Transverse colon (tissue), 4 donors: Measurements from ENCODE around the gene TMEM108. TPM values are rescaled to one million over a fixed set of nuclear protein-coding genes. Genes with fewer than 3 reads are reported as not detected.

Source experiments
- DNase-seq: peaks from one replicate; pipeline ENCODE4 v3.0.0-alpha.2; 2019
- H3K27ac ChIP-seq, 4 donors: fragments of 200-600 bp; sonication (generic); 2 replicates each; pipeline ENCODE4 v1.5.1; 2016 to 2018; ENCODE audit warnings: inconsistent platforms in 4 of 4
- H3K27me3 ChIP-seq: fragments of 200-600 bp; sonication (generic); 2 replicates; pipeline ENCODE4 v1.5.1; 2017; ENCODE audit warnings: inconsistent platforms
- H3K36me3 ChIP-seq, 4 donors: fragments of 200-600 bp; sonication (generic); 2 replicates each; pipeline ENCODE4 v1.5.1; 2017 to 2019; ENCODE audit warnings: inconsistent platforms in 4 of 4
- H3K4me1 ChIP-seq, 4 donors: fragments of 200-600 bp; sonication (generic); 2 replicates each; pipeline ENCODE4 v1.5.1; 2017 to 2020; ENCODE audit warnings: inconsistent platforms in 4 of 4
- H3K4me3 ChIP-seq, 4 donors: fragments of 200-600 bp; sonication (generic); 1 replicate in 1 of 4; 2 replicates in 3 of 4; pipeline versions ENCODE4 v1.5.1 to v1.6.1; 2017 to 2019; ENCODE audit warnings: inconsistent platforms in 4 of 4
- H3K9me3 ChIP-seq, 2 donors: fragments of 200-600 bp; sonication (generic); 2 replicates each; pipeline ENCODE4 v1.5.1; 2017 to 2019; ENCODE audit warnings: inconsistent platforms in 2 of 2
- EP300 ChIP-seq: sonication (generic); formaldehyde crosslinking; IDR thresholded peaks from one replicate; pipeline ENCODE4 v1.6.1; 2017; ENCODE audit warnings: antibody characterized with exemption, low read depth
- POLR2A ChIP-seq: fragments of 450-650 bp; IDR thresholded peaks from one replicate; pipeline ENCODE4 v1.6.1; 2016; ENCODE audit warnings: antibody characterized with exemption, mild to moderate bottlenecking, moderate library complexity
- POLR2AphosphoS5 ChIP-seq, 3 donors: sonication (generic); formaldehyde crosslinking; IDR thresholded peaks; one replicate each; pipeline ENCODE4 v1.6.1; 2016; ENCODE audit warnings: antibody characterized with exemption in 3 of 3
- WGBS, 2 donors: methylation state at CpG; one replicate each; pipeline ENCODE4 v1.1.5; 2018; ENCODE audit warnings: low coverage in 1 of 2; 5-methylcytosine and 5-hydroxymethylcytosine counted together
- in situ Hi-C, 4 donors: fragments of 200-750 bp; cut with MboI; loops; one replicate each; pipeline versions ENCODE4 v1.15.0 to v1.15.1; 2017; ENCODE audit warnings: low sequenced_read_pairs in 3 of 4, low pct_ligation_motif_present in 1 of 4, low pct_unique_long_range_greater_than_20kb in 1 of 4
- intact Hi-C: fragments of 100-400 bp; cut with DNase I; formaldehyde crosslinking; loops from one replicate; pipeline ENCODE4 v1.15.1; 2023; ENCODE audit warnings: low total_unique reads
- total RNA-seq, 4 donors: library from RNA; depleted of rRNA; stranded (reverse); fragments of >200 nt; gene quantifications; one replicate each; pipeline ENCODE4 v1.1.0, GENCODE V29; 2016
- TF ChIP-seq, protein P1 (sequence below), 5 experiments: fragments of 200-600 bp in 3 of 5; fragments of 450-650 bp in 2 of 5; sonication (generic) in 3 of 5; IDR thresholded peaks; 1 replicate in 2 of 5; 2 replicates in 3 of 5; pipeline ENCODE4 v1.5.1; 2016 to 2017; ENCODE audit warnings: antibody characterized with exemption in 5 of 5, inconsistent platforms in 3 of 5, mild to moderate bottlenecking in 2 of 5, moderate library complexity in 1 of 5

Gene TMEM108
- total RNA-seq, 4 donors from 2014 or later, result 0.14 to 1.4 (median 0.80) TPM; not detected in 1

DNA sequence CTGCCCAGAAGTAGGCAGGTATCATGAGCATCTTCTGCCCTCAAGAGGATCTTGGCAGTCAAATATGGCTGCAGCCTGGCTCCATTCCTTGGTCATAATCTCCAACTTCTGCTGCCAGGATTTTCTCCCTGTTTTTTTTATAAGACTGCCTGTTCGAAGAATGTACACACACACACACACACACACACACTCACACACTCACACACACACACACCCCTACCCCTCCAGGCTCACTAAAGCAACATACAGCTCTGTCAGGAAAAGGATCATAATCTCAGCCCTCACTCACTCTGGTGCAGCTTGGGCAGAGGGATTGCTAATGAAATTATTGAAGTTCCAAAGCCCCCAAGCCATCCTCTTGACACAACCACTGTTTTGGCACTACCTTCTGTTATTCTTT lies 232.4 kb downstream of the TMEM108 start:
- DNase-seq, result no peak
- H3K36me3 ChIP-seq, result no peaks in the 10 kb centered on the region
- in situ Hi-C loops (no loop called here), intact Hi-C loops (no loop called here)
- no peak overlapping the region for H3K4me3 ChIP-seq
- no peaks in the 10 kb centered on the region for H3K27me3 ChIP-seq
- H3K27ac ChIP-seq, result no peak overlapping the region
- 17 to 55% methylated on average over 1 of the region's 1 CpG for WGBS, 2 donors
- H3K9me3 ChIP-seq, result no peaks in the 10 kb centered on the region
- no peaks in the 10 kb centered on the region for H3K4me1 ChIP-seq
- TF ChIP-seq POLR2AphosphoS5 (IDR thresholded peaks at IDR 0.05), result no peak
- TF ChIP-seq, protein P1, sequence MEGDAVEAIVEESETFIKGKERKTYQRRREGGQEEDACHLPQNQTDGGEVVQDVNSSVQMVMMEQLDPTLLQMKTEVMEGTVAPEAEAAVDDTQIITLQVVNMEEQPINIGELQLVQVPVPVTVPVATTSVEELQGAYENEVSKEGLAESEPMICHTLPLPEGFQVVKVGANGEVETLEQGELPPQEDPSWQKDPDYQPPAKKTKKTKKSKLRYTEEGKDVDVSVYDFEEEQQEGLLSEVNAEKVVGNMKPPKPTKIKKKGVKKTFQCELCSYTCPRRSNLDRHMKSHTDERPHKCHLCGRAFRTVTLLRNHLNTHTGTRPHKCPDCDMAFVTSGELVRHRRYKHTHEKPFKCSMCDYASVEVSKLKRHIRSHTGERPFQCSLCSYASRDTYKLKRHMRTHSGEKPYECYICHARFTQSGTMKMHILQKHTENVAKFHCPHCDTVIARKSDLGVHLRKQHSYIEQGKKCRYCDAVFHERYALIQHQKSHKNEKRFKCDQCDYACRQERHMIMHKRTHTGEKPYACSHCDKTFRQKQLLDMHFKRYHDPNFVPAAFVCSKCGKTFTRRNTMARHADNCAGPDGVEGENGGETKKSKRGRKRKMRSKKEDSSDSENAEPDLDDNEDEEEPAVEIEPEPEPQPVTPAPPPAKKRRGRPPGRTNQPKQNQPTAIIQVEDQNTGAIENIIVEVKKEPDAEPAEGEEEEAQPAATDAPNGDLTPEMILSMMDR (IDR thresholded peaks at IDR 0.05), result no peak
- no peak for TF ChIP-seq EP300
- no peak for TF ChIP-seq POLR2A

- Histone ChIP-seq H3K27ac (no peak overlapping the region), H3K27me3 (no peaks in the 10 kb centered on the region), H3K36me3 (no peaks in the 10 kb centered on the region), H3K4me3 (no peak overlapping the region), H3K4me1 (no peaks in the 10 kb centered on the region), H3K9me3 (no peaks in the 10 kb centered on the region)
- intact Hi-C loops, result no loop called here
- TF ChIP-seq, protein P1 (IDR thresholded peaks at IDR 0.05), result no peak
- TF ChIP-seq EP300 (no peak), POLR2AphosphoS5 (IDR thresholded peaks at IDR 0.05) (no peak), POLR2A (no peak)
- WGBS, 2 donors, result 89 to 93% methylated on average over 3 of the region's 3 CpGs
- no peak for DNase-seq
- in situ Hi-C loops, result no loop called here
These were observed 232.9 kb downstream of the TMEM108 start for GRCh38 chr3:133271042-133271441.

GRCh38 chr3:133271539-133271938 lies 233.3 kb downstream of the TMEM108 start:
- intact Hi-C loops (no loop called here), in situ Hi-C loops (no loop called here)
- H3K36me3 ChIP-seq, result no peaks in the 10 kb centered on the region
- H3K27me3 ChIP-seq, result no peaks in the 10 kb centered on the region
- no peak overlapping the region for H3K4me3 ChIP-seq
- TF ChIP-seq EP300 (no peak), POLR2AphosphoS5 (IDR thresholded peaks at IDR 0.05) (no peak)
- TF ChIP-seq, protein P1 (IDR thresholded peaks at IDR 0.05), result no peak
- H3K27ac ChIP-seq, result no peak overlapping the region
- WGBS, 2 donors, result 44 to 55% methylated on average over 4 of the region's 4 CpGs
- H3K4me1 ChIP-seq, result no peaks in the 10 kb centered on the region
- no peaks in the 10 kb centered on the region for H3K9me3 ChIP-seq
- DNase-seq, result no peak

DNA sequence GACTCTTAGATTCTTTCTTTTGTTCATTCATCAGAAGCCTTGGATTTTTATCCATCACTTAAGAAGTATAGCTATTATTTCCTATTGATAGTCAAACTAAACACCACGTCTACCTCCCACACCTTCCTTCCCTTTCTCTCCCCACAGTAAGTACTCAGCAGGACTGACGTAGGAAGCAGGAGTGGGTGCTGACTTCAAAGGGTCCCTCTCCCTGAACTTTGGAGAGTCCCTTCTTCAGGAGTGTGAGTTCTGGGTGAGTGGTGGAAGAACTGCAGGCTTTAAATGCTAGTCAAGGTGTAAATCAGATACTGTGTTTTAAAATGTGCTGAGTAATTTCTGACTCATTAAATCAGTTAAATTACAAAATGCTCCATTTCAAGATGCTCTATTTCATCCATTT lies 235.2 kb downstream of the TMEM108 start:
- no peaks in the 10 kb centered on the region for H3K27me3 ChIP-seq
- no peaks in the 10 kb centered on the region for H3K9me3 ChIP-seq
- TF ChIP-seq POLR2AphosphoS5 (IDR thresholded peaks at IDR 0.05) (no peak), POLR2A (no peak), EP300 (no peak)
- TF ChIP-seq, protein P1 (IDR thresholded peaks at IDR 0.05), result no peak
- no peak overlapping the region for H3K4me3 ChIP-seq
- WGBS, 2 donors, result 55 to 70% methylated on average over 2 of the region's 2 CpGs
- no peak overlapping the region for H3K27ac ChIP-seq
- H3K36me3 ChIP-seq, result no peaks in the 10 kb centered on the region
- intact Hi-C loops (no loop called here), in situ Hi-C loops (no loop called here)
- H3K4me1 ChIP-seq, result no peaks in the 10 kb centered on the region
- DNase-seq, result no peak
